SH-SY5Y (cell line): ENCODE results near the gene ADORA1.

Experiments used
- GATA2 ChIP-seq: IDR thresholded peaks from 2 replicates; pipeline ENCODE4 v1.6.1; 2011; ENCODE audit warnings: mild to moderate bottlenecking, low read depth, low read length
- GATA3 ChIP-seq: IDR thresholded peaks from 2 replicates; pipeline ENCODE4 v1.6.1; 2011; ENCODE audit warnings: low read depth, mild to moderate bottlenecking, low read length, moderate library complexity

GRCh38 chr1:203176273-203177035, 48.9 kb downstream of the ADORA1 start:
- no peak for TF ChIP-seq GATA2
- TF ChIP-seq GATA3: no peak
